ENCODE results near the gene CDH23.

The CDH23 gene

DNA sequence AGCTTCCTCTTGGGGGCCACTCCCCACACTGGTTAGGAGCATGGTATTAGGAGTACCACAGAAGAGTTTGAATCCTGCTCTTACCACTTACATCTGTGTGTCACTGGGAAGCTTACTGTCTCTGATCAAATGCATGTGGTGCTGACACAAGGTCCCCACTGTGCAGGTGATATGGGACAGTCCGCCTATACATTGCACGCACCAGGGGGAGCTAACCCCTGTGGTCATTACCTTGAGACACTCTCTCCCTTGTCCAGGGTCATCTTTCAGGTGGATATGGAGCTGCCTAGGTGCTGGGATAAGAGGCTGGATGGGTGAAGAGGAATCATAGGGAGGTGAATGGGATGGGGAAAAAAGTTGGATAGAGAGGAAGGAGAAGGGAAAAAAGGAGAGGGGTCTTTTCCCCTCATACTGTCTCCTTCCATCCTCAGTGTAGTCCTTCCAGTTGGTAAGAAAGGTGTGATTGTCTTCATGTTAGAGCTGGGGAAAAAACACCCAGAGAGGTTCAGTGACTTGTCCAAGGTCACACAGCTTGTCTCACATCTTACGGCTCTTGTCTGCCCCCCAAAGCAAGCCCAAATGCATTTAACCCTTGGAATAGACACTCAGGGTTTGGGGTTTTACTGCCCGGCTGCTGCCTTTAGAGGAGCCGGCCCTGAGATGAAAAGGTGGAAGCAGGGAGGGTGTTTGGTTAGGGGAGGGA, 125.9 kb downstream of the CDH23 start:
- no peak overlapping the region for H2AFZ ChIP-seq
- no peaks in the 10 kb centered on the region for H3K9me3 ChIP-seq (ENCODE audit: control insufficient read depth, low read length)
- H3K36me3 ChIP-seq (ENCODE audit: control insufficient read depth, insufficient read depth, low read length): no peaks in the 10 kb centered on the region
- H3K4me1 ChIP-seq: peaks cover 12% of the 10 kb centered on the region
- no peaks in the 10 kb centered on the region for H3K27me3 ChIP-seq (ENCODE audit: control insufficient read depth, insufficient read depth, low read length)
- no peak overlapping the region for H3K9ac ChIP-seq
- no peak overlapping the region for H3K4me3 ChIP-seq (ENCODE audit: low read depth, low read length)
- H3K4me2 ChIP-seq (ENCODE audit: low read length): no peak overlapping the region
- H3K79me2 ChIP-seq: no peaks in the 10 kb centered on the region
- no peak overlapping the region for H3K27ac ChIP-seq
- TF ChIP-seq CTCF (IDR thresholded peaks at IDR 0.05): no peak

DNA sequence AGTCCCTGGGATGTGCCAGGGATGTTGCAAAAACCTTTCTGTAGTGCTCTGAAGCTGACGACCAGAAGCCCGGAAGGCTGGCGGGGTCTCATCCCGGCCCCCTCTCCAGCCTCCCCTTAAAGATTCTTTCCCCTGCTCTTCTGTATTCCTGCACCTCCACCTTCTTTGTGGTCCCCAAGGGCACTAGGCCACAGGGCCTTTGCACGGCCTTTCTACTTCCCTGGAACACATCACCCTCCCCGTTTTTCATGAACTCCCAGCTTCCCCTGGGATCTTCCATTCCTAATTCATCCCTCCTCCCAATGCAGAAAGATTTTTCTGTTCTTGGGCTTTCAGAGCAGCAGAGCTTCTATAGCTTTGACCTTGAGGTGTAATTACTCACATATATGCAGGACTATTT, 127.0 kb downstream of the CDH23 start:
- no peak for TF ChIP-seq CTCF (IDR thresholded peaks at IDR 0.05)
- no peak overlapping the region for H3K4me3 ChIP-seq (ENCODE audit: low read depth, low read length)

DNA sequence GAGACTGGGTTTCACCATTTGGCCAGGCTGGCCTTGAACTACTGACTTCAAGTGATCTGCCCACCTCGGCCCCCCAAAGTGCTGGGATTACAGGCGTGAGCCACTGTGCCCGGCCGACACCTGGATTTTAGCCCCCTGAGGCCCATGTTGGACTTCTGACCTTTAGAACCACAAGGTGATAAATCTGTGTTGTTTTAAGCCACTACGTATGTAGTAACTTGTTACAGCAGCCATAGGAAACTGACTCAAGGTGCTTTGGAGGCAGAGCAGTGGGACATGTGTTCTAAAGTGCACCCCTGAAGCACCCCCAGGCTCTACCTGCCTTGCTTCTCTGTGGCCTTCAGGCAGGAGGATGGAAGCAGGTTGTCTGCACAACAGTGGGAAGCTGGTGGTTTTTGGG, 128.4 kb downstream of the CDH23 start:
- Histone ChIP-seq H3K27ac (no peak overlapping the region), H3K79me2 (no peaks in the 10 kb centered on the region), H3K4me2 (ENCODE audit: low read length) (no peak overlapping the region), H3K4me3 (ENCODE audit: low read depth, low read length) (no peak overlapping the region), H3K36me3 (ENCODE audit: control insufficient read depth, insufficient read depth, low read length) (no peaks in the 10 kb centered on the region), H2AFZ (no peak overlapping the region), H3K4me1 (peaks cover 16% of the 10 kb centered on the region), H3K9ac (no peak overlapping the region), H3K9me3 (ENCODE audit: control insufficient read depth, low read length) (no peaks in the 10 kb centered on the region), H3K27me3 (ENCODE audit: control insufficient read depth, insufficient read depth, low read length) (no peaks in the 10 kb centered on the region)
- TF ChIP-seq CTCF (IDR thresholded peaks at IDR 0.05): no peak

More for the DNA sequence above, 127.0 kb downstream of the CDH23 start:
- peaks cover 16% of the 10 kb centered on the region for H3K4me1 ChIP-seq
- H3K9ac ChIP-seq: no peak overlapping the region
- no peaks in the 10 kb centered on the region for H3K79me2 ChIP-seq
- H3K27ac ChIP-seq: no peak overlapping the region
- H3K36me3 ChIP-seq (ENCODE audit: control insufficient read depth, insufficient read depth, low read length): no peaks in the 10 kb centered on the region
- H3K9me3 ChIP-seq (ENCODE audit: control insufficient read depth, low read length): no peaks in the 10 kb centered on the region
- no peak overlapping the region for H3K4me2 ChIP-seq (ENCODE audit: low read length)
- H3K27me3 ChIP-seq (ENCODE audit: control insufficient read depth, insufficient read depth, low read length): no peaks in the 10 kb centered on the region
- H2AFZ ChIP-seq: no peak overlapping the region

DNA sequence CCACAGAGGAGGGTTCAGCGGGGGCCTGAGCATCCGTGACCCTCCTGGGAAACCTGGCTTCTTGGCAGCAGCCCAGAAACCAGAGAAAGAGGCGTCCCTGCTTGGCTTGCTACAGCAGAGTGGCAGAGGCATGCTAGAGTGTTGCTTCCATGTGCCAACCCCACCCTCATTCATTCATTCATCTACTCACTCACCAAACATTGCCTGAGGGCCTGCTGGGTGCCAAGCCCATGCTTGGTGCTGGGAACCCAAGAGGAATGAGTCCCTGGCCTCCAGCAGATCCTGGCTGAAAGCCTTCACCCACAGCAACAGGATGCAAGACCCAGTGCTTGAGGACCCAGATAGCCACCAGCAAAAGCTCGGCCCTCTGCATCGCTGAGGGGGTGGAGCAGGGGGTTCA, 129.0 kb downstream of the CDH23 start:
- Histone ChIP-seq H3K4me1 (peaks cover 16% of the 10 kb centered on the region), H3K36me3 (ENCODE audit: control insufficient read depth, insufficient read depth, low read length) (no peaks in the 10 kb centered on the region), H3K4me3 (ENCODE audit: low read depth, low read length) (no peak overlapping the region), H3K27me3 (ENCODE audit: control insufficient read depth, insufficient read depth, low read length) (no peaks in the 10 kb centered on the region), H3K9me3 (ENCODE audit: control insufficient read depth, low read length) (no peaks in the 10 kb centered on the region), H3K27ac (no peak overlapping the region), H3K79me2 (no peaks in the 10 kb centered on the region), H2AFZ (no peak overlapping the region), H3K4me2 (ENCODE audit: low read length) (no peak overlapping the region), H3K9ac (no peak overlapping the region)
- TF ChIP-seq CTCF (IDR thresholded peaks at IDR 0.05): no peak

DNA sequence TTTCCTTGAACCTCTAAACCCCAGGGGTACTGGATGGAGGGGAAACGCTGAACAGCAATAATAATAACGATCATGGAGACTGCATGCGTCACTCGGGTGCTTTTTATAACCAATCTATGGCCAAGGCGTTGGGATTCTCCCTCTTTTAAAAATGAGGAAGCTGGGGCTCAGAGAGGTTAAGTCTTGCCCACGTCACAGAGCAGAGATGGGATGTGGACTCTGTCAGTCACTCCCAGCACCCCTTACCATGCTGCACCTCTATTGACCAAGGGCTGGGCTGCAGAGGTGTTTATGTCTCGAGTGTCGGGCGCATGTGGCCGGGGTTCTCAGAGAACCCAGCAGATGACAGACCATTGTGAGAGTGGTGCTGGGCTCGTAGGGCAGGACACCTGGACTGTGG, 129.9 kb downstream of the CDH23 start:
- H3K36me3 ChIP-seq (ENCODE audit: control insufficient read depth, insufficient read depth, low read length): no peaks in the 10 kb centered on the region
- no peaks in the 10 kb centered on the region for H3K9me3 ChIP-seq (ENCODE audit: control insufficient read depth, low read length)
- H3K27me3 ChIP-seq (ENCODE audit: control insufficient read depth, insufficient read depth, low read length): no peaks in the 10 kb centered on the region
- H3K4me2 ChIP-seq (ENCODE audit: low read length): no peak overlapping the region
- no peak overlapping the region for H3K9ac ChIP-seq
- peak overlapping the region; percentile 68 for H3K27ac ChIP-seq
- H2AFZ ChIP-seq: peak overlapping the region; percentile 63
- no peak for TF ChIP-seq CTCF (IDR thresholded peaks at IDR 0.05)
- no peak overlapping the region for H3K4me3 ChIP-seq (ENCODE audit: low read depth, low read length)
- no peaks in the 10 kb centered on the region for H3K79me2 ChIP-seq
- peaks cover 16% of the 10 kb centered on the region for H3K4me1 ChIP-seq
